Activated T-helper 17 cell treated with anti-CD3 and anti-CD28 coated beads, Interleukin-2, amount 50 U/mL, for 72 hours (primary cell): Measurements from ENCODE around the gene VENTX. TPM values are rescaled to one million over a fixed set of nuclear protein-coding genes. Genes with fewer than 3 reads are reported as not detected.

Source experiments
- ATAC-seq: fragments of 150-1000 bp; cut with Tn5 transposase; replicated peaks from 2 replicates; pipeline ENCODE4 v1.10.0; 2021; ENCODE audit warnings: mild to moderate bottlenecking, moderate library complexity
- H3K27ac Mint-ChIP-seq: one replicate; pipeline ENCODE4 v1.8.0; 2022; ENCODE audit warnings: mixed read lengths
- H3K27me3 Mint-ChIP-seq: one replicate; pipeline ENCODE4 v1.8.0; 2022; ENCODE audit warnings: mixed read lengths
- H3K36me3 Mint-ChIP-seq: one replicate; pipeline ENCODE4 v1.8.0; 2022; ENCODE audit warnings: low read depth, mild to moderate bottlenecking, mixed read lengths
- H3K4me1 Mint-ChIP-seq: one replicate; pipeline ENCODE4 v1.8.0; 2022; ENCODE audit warnings: mixed read lengths
- H3K4me3 Mint-ChIP-seq: one replicate; pipeline ENCODE4 v1.8.0; 2022; ENCODE audit warnings: mild to moderate bottlenecking, mixed read lengths
- H3K9me3 Mint-ChIP-seq: one replicate; pipeline ENCODE4 v1.8.0; 2022; ENCODE audit warnings: mixed read lengths
- total RNA-seq, 2 donors: library from RNA; stranded (reverse); gene quantifications; one replicate each; pipeline ENCODE4 v1.2.3, GENCODE V29; 2022

Gene VENTX
- total RNA-seq, 2 donors from 2014 or later, result 0.21 TPM; not detected in 1

DNA sequence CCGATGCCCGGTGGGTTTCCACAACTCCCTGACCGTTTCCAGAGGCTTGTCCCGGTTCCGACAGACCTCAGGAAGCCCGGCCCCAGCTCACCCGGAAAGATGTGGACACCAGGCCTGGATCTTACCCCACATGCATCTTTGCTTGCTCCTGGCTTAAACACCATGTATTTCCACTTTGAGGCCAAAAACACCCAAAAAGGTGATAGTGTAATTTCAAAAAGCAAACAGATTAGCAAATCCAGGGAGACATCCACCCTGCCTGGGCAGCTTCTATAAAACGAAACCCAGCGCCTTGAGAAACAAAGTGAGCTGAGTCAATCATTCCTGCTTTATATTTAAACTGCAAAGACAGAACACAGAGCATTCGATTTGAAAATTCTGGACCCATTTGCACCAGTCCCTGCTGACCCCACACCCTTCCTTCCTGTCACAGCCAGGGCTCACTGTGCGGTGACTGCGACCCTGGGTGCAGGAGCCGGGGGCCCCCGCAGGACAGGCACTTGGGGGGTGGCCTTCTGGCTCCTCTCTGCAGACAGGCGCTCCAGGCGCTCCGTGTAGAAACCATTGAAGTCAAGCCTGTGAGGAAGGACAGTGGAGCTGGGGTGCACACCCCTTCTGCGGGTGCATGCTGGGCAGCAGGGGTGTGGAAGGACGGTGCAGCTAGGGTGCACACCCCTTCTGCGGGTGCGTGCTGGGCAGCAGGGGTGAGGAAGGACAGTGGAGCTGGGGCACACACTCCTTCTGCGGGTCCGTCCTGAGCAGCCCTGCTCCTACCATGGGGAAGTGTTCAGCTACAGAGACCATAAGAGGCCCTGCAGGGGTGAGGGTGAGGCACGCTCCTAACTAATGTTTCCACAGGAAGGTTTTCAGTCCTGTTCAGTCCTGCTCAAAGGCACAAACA is 41.9 kb downstream of the VENTX start:
- H3K4me3 Mint-ChIP-seq, result no peak overlapping the region
- H3K9me3 Mint-ChIP-seq, result no peaks in the 10 kb centered on the region
- H3K27me3 Mint-ChIP-seq, result no peaks in the 10 kb centered on the region
- H3K27ac Mint-ChIP-seq, result no peak overlapping the region
- peaks cover 9% of the 10 kb centered on the region for H3K4me1 Mint-ChIP-seq
- peaks cover 39% of the 10 kb centered on the region for H3K36me3 Mint-ChIP-seq
- no peak for ATAC-seq

DNA sequence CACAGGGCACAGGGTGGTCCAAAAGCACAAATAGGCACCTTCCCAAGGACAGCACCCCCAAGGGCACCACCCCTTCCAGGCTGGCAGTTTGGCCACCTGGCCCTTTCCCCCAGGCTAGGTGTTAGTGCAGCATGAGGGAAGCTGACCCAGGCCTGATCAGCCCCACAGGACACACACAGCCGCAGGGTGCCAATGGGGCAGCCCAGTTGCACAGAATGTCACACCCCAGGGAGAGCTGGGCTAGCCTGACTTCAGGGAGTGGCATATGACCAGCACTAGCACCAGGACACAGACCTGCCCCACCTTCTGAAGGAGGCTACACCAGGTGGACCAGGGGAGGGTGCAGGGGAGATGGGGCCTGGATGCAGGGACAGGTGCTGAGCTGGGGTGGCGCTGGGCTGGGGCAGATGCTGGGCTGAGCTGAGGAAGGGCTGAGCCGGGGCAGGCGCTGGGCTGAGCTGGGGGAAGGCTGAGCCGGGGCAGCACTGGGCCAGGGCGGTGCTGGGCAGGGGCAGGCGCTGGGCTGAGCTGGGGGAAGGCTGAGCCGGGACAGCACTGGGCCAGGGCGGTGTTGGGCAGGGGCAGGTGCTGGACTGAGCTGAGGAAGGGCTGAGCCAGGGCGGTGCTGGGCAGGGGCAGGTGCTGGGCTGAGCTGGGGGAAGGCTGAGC is 42.9 kb downstream of the VENTX start:
- Mint-ChIP-seq H3K27me3 (no peaks in the 10 kb centered on the region), H3K4me1 (peaks cover 9% of the 10 kb centered on the region), H3K27ac (no peak overlapping the region), H3K36me3 (peaks cover 39% of the 10 kb centered on the region), H3K9me3 (no peaks in the 10 kb centered on the region), H3K4me3 (no peak overlapping the region)
- ATAC-seq, result no peak

DNA sequence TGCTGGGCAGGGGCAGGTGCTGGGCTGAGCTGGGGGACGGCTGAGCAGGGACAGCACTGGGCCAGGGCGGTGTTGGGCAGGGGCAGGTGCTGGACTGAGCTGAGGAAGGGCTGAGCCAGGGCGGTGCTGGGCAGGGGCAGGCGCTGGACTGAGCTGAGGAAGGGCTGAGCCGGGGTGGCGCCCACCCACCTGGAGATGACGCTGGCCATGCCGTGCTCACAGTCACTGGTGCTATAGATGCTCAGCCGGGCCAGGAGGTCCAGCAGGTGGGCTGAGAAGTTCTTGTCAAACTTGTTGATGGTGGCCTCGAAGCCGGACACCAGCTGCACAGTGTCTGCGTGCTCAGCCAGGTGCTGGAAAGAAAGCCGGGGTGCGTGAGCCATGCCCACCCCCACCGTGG is 43.4 kb downstream of the VENTX start:
- H3K4me3 Mint-ChIP-seq, result no peak overlapping the region
- H3K4me1 Mint-ChIP-seq, result peaks cover 14% of the 10 kb centered on the region
- H3K36me3 Mint-ChIP-seq, result peaks cover 39% of the 10 kb centered on the region
- H3K9me3 Mint-ChIP-seq, result no peaks in the 10 kb centered on the region
- H3K27me3 Mint-ChIP-seq, result no peaks in the 10 kb centered on the region
- H3K27ac Mint-ChIP-seq, result no peak overlapping the region
- ATAC-seq, result no peak

DNA sequence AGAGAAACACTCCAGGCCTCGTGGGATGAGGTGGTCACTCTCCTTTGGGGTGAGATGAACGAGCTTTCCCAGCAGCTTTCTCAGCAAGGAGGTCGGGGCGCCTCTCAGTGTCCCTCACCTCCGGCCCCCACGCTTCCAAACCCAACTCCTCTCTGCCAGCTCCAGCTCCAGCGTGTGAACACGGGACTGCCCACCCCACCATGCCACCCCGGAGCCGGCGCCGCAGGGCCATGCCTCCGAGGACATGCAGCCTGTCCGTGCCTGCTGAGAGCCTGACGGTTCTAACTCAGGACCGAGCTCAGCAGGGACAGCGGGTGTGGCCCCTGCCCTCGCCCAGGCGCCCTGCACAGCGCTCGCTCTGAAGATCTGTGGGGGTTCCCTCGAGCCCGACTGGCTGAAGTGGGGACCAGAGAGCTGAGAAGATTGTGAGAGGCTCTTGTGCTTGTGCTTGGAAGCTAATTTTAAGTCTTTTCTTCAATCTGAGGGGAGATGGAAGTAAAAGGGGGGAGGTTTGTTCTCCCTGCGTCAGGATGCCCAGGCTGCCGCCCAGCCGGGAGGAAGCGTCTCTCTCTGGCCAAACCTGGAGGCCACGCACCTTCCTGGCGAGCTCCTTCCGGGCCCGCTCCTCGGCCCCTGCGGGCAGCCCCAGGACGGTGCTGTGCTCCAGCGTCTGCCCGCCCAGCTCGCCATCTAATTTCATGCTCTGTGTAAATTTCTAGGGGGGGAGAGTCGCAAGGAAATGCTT is 44.1 kb downstream of the VENTX start:
- H3K27me3 Mint-ChIP-seq, result no peaks in the 10 kb centered on the region
- no peak for ATAC-seq

DNA sequence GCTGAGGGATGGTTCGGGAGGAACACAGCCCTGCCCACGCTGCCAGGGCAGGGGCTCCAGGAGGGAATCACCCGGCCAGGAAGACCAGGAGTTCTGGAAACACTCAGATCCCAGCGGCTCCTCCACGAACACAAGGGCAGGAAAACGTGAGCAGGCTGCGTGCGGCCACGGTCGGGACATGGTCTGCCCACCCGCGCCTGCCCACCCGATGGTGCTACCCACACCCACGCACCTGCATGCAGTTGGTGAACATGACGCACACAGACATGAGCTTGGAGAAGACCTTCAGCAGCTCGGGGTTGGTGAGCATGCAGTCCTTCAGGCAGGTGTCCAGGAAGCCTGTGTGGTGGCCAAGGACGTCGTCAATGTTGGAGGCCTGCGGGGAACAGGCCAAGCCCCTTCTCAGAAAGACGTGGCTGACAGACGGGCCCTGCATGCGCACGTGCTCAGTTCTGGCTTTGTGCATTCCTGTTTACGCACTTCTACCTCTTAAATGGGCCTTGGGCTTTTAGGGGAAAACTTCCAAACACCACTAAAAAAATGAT is 45.3 kb downstream of the VENTX start:
- H3K27me3 Mint-ChIP-seq, result no peaks in the 10 kb centered on the region
- H3K36me3 Mint-ChIP-seq, result peaks cover 57% of the 10 kb centered on the region
- no peak overlapping the region for H3K4me3 Mint-ChIP-seq
- H3K4me1 Mint-ChIP-seq, result peaks cover 23% of the 10 kb centered on the region
- no peaks in the 10 kb centered on the region for H3K9me3 Mint-ChIP-seq
- no peak for ATAC-seq
- no peak overlapping the region for H3K27ac Mint-ChIP-seq

More for the DNA sequence above, 44.1 kb downstream of the VENTX start:
- no peaks in the 10 kb centered on the region for H3K9me3 Mint-ChIP-seq
- H3K4me1 Mint-ChIP-seq, result peaks cover 21% of the 10 kb centered on the region
- H3K4me3 Mint-ChIP-seq, result no peak overlapping the region
- peaks cover 46% of the 10 kb centered on the region for H3K36me3 Mint-ChIP-seq
- H3K27ac Mint-ChIP-seq, result no peak overlapping the region

DNA sequence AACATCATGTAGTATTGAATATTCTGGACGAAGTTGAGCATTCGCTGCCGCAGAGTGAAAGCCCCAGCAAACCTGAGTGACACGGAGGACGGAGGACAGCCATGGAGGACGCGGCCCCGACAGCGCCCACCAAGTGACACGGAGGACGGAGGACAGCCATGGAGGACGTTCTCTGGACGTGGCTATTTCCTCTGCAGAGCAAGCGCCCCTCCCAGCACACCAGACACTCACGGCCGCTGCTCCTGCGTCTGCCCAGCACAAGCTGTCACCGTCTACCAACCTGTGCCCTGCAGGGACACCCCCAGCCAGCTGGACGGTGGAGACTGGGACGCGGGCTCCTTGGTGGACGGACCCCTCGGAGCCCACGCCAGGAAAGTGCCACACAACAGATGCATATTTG is 46.3 kb downstream of the VENTX start:
- no peaks in the 10 kb centered on the region for H3K9me3 Mint-ChIP-seq
- peaks cover 56% of the 10 kb centered on the region for H3K36me3 Mint-ChIP-seq
- peaks cover 14% of the 10 kb centered on the region for H3K4me1 Mint-ChIP-seq
- H3K4me3 Mint-ChIP-seq, result no peak overlapping the region
- H3K27ac Mint-ChIP-seq, result no peak overlapping the region
- ATAC-seq, result no peak
- H3K27me3 Mint-ChIP-seq, result no peaks in the 10 kb centered on the region

DNA sequence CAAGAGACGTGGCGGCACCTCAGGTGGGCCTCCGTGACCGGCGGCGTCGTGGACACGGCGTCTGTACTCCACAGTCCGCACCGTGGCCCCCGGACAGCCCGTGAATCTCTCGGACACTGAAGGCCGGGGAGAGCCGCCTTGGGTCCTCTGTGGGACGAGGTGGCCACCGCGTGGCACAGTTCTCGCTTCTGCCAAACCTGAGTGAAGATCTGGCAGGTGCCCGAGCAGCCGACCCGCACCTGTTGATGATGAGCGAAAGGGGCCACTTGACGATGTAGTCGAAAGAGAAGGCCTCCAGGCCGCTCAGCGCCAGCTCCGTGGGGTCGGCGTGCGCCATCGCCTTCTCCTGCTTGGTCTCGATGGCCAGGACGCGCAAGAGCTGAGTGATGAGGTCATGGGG is 47.6 kb downstream of the VENTX start:
- ATAC-seq, result no peak
- Mint-ChIP-seq H3K36me3 (peaks cover 69% of the 10 kb centered on the region), H3K9me3 (no peaks in the 10 kb centered on the region), H3K27ac (no peak overlapping the region), H3K27me3 (no peaks in the 10 kb centered on the region), H3K4me1 (peaks cover 14% of the 10 kb centered on the region), H3K4me3 (no peak overlapping the region)

DNA sequence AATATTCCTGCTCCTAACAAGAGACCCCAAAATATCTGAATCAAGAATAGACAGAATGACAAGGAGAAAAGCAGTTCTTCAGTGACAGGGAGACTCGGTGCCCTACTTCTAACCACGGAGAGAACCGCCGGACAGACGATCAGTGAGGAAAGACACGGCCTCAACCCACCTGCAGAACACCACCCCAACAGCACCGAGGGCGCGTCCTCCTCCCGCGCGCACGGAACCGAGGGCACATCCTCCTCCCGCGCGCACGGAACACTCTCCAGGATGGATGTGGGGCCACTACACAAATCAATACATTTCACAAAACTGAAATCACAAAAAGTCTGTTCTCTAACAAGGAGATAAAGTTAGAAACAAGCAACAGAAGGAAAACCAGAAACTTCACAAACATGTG is 48.7 kb downstream of the VENTX start:
- no peaks in the 10 kb centered on the region for H3K9me3 Mint-ChIP-seq
- H3K4me1 Mint-ChIP-seq, result peaks cover 14% of the 10 kb centered on the region
- ATAC-seq, result no peak
- H3K4me3 Mint-ChIP-seq, result no peak overlapping the region
- no peak overlapping the region for H3K27ac Mint-ChIP-seq
- H3K27me3 Mint-ChIP-seq, result no peaks in the 10 kb centered on the region
- peaks cover 77% of the 10 kb centered on the region for H3K36me3 Mint-ChIP-seq

DNA sequence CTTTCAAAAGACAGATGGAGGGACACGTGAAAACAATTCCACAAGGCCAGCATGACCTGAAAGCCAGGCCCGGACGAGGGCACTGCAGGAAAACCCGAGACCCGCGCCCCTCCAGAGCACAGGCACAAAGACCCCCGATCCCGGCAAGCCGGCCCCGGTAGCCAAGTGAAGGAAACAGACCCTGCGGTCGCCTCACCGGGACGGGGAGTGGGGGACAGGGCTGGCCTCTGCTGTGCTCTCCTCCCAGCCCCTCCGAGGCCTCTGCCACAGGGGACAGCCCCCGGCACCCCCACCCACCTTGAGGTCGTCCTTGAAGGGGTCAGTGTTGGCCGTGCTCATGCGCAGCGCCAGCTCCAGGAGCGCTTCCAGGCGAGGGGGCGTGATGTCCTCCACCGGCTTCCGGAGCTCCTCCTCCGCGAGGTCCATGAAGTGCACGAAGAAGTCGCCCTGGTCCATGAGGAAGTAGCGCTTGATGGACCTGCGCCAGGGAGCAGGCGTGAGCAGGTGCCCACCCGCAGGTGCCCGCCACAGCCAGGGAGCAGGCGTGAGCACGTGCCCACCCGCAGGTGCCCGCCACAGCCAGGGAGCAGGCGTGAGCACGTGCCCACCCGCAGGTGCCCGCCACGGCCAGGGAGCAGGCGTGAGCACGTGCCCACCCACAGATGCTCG is 50.3 kb downstream of the VENTX start:
- H3K4me3 Mint-ChIP-seq, result no peak overlapping the region
- H3K9me3 Mint-ChIP-seq, result no peaks in the 10 kb centered on the region
- peaks cover 14% of the 10 kb centered on the region for H3K4me1 Mint-ChIP-seq
- peaks cover 84% of the 10 kb centered on the region for H3K36me3 Mint-ChIP-seq
- no peak for ATAC-seq
- no peak overlapping the region for H3K27ac Mint-ChIP-seq
- H3K27me3 Mint-ChIP-seq, result no peaks in the 10 kb centered on the region

DNA sequence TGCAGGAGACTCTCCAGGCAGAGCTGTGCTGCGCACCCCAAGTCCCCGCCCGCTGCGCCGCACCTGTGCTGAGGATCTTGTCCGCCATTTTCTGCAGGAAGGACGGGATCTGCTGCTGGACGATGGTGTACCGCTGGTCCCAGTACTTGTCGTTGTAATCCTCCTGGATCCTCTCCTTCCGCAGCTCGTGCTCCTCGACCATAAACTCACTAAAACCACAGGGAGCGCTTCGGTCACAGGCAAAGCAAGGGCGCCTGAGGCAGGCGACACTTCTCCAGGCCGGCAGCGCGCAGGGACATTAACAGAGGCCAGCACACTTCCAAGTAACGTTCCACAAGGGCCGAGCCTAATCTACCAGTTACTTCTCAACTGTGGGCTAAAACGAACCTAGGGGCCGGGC is 52.1 kb downstream of the VENTX start:
- ATAC-seq, result no peak
- Mint-ChIP-seq H3K27ac (no peak overlapping the region), H3K27me3 (no peaks in the 10 kb centered on the region), H3K36me3 (peaks cover 84% of the 10 kb centered on the region), H3K4me1 (peaks cover 14% of the 10 kb centered on the region), H3K4me3 (no peak overlapping the region), H3K9me3 (no peaks in the 10 kb centered on the region)

Other genes with a start within 250 kb of the VENTX start
- gene ADGRA1, start 149.9 kb upstream of the VENTX start, total RNA-seq, result not detected
- under 1 TPM; 0.19 to 0.26 TPM for gene KNDC1, start 77.6 kb upstream of the VENTX start, total RNA-seq
- gene UTF1, start 7.6 kb upstream of the VENTX start, total RNA-seq, result not detected
- 100 to 1,000 TPM in 1 of 2 donors, 10 to 100 TPM in 1; 83.7 to 336 TPM for gene ADAM8, start 39.0 kb downstream of the VENTX start, total RNA-seq
- gene TUBGCP2, start 71.0 kb downstream of the VENTX start, total RNA-seq, result 10 to 100 TPM; 47.8 to 55.8 TPM
- 10 to 100 TPM; 52.8 to 74.2 TPM for gene ZNF511, start 71.1 kb downstream of the VENTX start, total RNA-seq
- not detected for gene CALY, start 99.0 kb downstream of the VENTX start, total RNA-seq
- not detected for gene PRAP1, start 109.5 kb downstream of the VENTX start, total RNA-seq
- gene FUOM, start 120.2 kb downstream of the VENTX start, total RNA-seq, result 10 to 100 TPM; 13.8 to 21.9 TPM
- gene ECHS1, start 135.5 kb downstream of the VENTX start, total RNA-seq, result 10 to 100 TPM; 61.3 to 73.8 TPM
- gene PAOX, start 141.4 kb downstream of the VENTX start, total RNA-seq, result 1 to 10 TPM; 3.0 to 9.2 TPM
- gene MTG1, start 156.3 kb downstream of the VENTX start, total RNA-seq, result 10 to 100 TPM; 38.9 to 58.8 TPM
- not detected for gene SPRN, start 186.8 kb downstream of the VENTX start, total RNA-seq
- 10 to 100 TPM in 1 of 2 donors, 1 to 10 TPM in 1; 7.2 to 17.3 TPM for gene SCART1, start 216.1 kb downstream of the VENTX start, total RNA-seq